PC-3 (cell line): ENCODE measurements around the gene ATP6V1G2.

Experiments
- EZH2phosphoT487 ChIP-seq: fragments of 300-600 bp; sonication (generic); IDR thresholded peaks from 2 replicates; pipeline ENCODE4 v1.6.1; 2018; ENCODE audit warnings: mild to moderate bottlenecking, antibody characterized with exemption, low read length, borderline replicate concordance
- TF ChIP-seq, protein P1 (sequence below): fragments of 300-600 bp; sonication (generic); conservative IDR thresholded peaks from 2 replicates; pipeline ENCODE4 v1.5.1; 2017; ENCODE audit warnings: antibody characterized with exemption, low read depth, mild to moderate bottlenecking, low read length

DNA sequence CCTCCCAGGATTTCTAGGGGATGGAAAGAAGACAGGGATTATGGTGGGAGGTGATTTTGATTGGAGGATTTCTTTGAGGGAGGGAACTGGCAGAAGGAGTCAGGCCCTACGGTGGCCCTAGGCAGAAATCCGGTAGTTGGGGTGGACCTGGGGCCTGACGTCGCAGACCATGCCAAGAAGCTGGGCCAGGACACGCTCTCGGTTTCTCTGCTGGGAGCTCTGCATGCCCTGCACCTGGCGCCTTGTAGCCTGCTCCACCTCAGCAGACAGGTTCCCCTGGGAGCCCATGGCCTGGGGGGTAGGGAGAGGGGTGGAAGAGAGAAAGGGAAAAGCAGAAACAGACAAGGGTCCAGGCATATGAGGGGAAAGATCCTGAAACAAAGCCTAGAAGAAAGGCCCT, 1.1 kb downstream of the ATP6V1G2 start:
- TF ChIP-seq, protein P1, sequence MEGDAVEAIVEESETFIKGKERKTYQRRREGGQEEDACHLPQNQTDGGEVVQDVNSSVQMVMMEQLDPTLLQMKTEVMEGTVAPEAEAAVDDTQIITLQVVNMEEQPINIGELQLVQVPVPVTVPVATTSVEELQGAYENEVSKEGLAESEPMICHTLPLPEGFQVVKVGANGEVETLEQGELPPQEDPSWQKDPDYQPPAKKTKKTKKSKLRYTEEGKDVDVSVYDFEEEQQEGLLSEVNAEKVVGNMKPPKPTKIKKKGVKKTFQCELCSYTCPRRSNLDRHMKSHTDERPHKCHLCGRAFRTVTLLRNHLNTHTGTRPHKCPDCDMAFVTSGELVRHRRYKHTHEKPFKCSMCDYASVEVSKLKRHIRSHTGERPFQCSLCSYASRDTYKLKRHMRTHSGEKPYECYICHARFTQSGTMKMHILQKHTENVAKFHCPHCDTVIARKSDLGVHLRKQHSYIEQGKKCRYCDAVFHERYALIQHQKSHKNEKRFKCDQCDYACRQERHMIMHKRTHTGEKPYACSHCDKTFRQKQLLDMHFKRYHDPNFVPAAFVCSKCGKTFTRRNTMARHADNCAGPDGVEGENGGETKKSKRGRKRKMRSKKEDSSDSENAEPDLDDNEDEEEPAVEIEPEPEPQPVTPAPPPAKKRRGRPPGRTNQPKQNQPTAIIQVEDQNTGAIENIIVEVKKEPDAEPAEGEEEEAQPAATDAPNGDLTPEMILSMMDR: no peak
- TF ChIP-seq EZH2phosphoT487: no peak
